ENCODE results near the gene IRAK2.

Gene IRAK2

DNA sequence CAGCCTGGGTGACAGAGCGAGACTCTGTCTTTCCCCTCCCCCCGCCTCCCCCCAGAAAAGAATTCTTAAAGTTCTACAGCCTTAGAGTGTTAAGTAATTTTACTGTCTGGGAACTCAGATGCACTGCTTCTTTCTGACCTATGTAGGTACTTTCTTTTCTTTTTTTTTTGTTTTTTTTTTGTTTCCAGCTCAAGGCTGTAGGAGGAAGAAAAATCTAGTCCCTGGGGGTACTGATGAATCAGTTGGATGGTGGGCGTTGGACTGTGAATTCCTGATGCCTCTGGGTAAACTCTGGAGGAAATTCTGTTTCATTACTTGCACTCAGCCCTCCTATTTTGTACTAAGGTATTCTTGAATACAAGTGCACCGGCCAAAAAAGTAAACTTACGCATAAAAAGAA lies 117.2 kb downstream of the IRAK2 start:
- DNase-seq (ENCODE audit: low read depth in 3 of 3) = no peak

- DNase-seq (ENCODE audit: low read depth in 3 of 3) = no peak
Observed at GRCh38 chr3:10283638-10284037, 118.9 kb downstream of the IRAK2 start.

DNA sequence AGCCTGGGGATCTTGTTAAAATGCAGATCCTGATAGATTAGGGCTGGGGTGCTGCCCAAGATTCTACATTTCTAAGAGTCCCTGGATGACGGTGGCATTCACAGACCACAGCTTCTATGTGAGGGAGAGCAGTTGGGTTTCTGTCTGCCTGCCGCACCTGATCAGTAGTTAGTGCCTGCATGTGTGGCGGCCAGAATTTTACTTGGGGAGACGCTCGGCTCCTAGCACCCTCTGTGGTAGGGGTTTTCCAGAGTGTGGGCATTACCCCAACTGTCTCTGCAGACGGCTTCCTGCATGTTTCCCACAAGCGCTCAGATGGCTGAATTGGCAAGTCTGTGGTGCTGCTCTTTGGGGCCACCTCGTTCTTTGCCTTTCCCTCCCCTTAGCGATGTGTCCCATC lies 119.8 kb downstream of the IRAK2 start:
- peak in 1 of 3 donors; percentile 26 for DNase-seq (ENCODE audit: low read depth in 3 of 3)

GRCh38 chr3:10285272-10286132 lies 120.8 kb downstream of the IRAK2 start:
- DNase-seq (ENCODE audit: low read depth in 3 of 3) = no peak

DNA sequence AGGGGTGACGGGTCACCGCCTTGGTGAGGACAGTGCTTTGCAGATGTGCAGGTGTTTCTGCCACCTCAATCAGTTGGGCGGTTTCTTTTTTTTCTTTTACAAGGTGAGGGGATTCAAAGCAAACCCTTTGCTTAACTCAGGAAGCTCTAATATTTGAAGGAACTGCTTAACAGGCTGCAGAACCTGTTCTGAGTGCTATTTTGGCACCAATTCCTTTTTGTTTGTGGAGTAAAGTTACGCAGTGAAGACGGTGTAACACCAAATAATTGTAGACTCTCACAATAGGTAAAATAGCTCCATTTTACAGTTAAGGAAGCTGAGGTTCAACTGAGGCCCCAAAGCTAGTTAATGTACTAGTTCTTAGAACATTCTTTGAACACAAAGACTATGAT lies 121.4 kb downstream of the IRAK2 start:
- DNase-seq (ENCODE audit: low read depth in 3 of 3) = no peak

GRCh38 chr3:10286596-10287295 lies 122.0 kb downstream of the IRAK2 start:
- peak in 1 of 3 donors; percentile 26 for DNase-seq (ENCODE audit: low read depth in 3 of 3)

DNA sequence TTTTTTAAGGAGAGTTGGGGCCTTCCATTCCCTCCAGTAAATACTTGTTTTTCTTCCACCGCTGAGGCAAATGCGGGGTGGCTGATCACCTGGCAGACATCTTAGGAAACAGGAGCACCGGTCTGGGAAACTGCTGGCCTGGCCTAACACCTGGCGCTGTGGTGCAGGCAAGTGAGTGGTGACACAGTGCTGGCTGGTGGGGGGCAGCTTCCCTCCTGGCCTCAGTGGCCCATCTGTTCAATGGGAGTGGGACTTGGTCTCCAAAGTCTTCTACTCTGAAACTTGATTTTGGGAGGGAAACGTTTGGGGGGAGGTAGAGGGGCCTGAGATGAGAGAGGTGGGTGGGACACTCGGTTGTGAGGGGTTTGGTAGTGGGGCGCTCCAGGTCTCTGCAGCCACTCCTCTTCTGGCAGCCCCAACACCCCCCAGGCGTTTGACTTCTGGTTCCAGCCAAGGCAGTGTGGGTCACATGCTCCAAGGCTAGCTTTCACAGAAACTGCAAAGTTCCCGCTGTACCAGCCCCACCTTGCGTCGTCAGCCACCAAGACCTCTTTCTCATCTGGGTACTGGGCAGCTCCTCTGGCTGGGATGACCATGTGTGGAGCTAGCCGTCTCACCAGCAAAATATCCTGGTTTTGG lies 123.3 kb downstream of the IRAK2 start:
- no peak for DNase-seq (ENCODE audit: low read depth in 3 of 3)

DNA sequence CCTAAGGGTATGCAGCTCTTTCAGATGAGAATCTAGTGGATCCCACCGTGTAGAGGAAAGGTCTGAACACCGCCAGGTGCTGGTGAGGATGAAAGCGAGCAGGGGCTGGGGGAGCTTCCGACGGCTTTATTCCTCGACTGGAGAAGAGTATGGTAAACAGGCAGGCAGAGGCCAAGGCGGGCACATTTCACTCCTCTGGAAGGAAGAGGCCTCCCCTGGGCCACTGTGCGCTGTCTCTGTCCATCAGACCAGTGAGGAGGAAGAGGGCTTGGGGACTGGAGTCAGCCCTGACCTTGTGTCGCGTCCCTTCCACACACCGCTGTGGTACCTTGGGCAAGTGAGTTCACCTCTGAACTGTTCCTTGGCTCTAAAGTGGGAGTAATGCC lies 123.8 kb downstream of the IRAK2 start:
- no peak for DNase-seq (ENCODE audit: low read depth in 3 of 3)

- DNase-seq (ENCODE audit: low read depth in 3 of 3) = no peak
Observed at GRCh38 chr3:10289077-10289476, 124.4 kb downstream of the IRAK2 start.

DNA sequence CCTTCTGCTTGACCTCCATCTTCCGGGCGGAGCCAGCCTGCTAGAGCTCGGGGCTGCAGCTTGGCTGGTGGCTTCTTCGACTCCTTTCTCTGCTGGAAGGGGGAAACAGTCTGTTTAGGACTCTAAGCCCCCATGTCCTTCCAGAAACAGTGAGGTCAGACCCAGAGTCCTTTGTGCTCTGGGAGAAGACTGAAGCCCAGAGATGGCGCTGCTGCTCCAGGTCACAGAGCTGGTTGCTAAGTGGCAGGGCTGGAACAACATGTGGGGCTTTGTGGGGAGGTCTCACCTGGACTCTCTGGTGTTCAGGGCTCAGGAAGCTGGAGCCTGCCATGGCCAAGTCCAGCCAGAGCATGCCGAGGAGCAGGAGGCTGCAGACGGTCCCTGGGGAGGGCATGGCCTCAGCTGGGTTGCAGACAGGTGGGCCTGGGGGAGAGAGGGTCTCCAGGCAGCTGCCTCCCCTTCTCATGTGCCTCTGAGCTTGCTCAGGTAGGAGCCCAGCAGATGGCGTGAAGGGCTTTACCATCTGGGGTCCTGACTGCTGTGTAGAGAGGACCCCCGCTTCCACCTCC lies 125.2 kb downstream of the IRAK2 start:
- DNase-seq (ENCODE audit: low read depth in 3 of 3) = no peak

GRCh38 chr3:10290481-10291176 lies 125.9 kb downstream of the IRAK2 start:
- no peak for DNase-seq (ENCODE audit: low read depth in 3 of 3)

DNA sequence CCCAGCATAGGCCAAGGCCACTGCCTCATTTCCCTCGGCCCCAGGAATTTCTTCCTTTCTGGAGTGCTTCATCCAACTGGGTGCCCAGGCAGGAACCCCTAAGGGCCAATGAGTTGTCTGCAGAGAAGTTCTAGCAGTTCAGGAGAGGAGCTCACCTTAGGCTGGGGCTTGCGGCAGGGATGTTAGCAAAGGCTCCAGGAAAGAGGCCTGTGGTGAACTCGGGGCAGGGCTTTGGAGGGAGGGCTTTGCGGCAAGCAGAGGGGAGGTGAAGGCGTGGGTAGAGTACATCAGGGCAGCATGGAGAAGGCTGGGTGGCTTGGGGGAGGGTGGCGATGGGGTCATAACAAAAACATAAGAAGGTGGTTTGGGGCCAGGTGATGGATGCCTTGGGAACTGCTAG lies 126.9 kb downstream of the IRAK2 start:
- DNase-seq (ENCODE audit: low read depth in 3 of 3) = no peak

DNA sequence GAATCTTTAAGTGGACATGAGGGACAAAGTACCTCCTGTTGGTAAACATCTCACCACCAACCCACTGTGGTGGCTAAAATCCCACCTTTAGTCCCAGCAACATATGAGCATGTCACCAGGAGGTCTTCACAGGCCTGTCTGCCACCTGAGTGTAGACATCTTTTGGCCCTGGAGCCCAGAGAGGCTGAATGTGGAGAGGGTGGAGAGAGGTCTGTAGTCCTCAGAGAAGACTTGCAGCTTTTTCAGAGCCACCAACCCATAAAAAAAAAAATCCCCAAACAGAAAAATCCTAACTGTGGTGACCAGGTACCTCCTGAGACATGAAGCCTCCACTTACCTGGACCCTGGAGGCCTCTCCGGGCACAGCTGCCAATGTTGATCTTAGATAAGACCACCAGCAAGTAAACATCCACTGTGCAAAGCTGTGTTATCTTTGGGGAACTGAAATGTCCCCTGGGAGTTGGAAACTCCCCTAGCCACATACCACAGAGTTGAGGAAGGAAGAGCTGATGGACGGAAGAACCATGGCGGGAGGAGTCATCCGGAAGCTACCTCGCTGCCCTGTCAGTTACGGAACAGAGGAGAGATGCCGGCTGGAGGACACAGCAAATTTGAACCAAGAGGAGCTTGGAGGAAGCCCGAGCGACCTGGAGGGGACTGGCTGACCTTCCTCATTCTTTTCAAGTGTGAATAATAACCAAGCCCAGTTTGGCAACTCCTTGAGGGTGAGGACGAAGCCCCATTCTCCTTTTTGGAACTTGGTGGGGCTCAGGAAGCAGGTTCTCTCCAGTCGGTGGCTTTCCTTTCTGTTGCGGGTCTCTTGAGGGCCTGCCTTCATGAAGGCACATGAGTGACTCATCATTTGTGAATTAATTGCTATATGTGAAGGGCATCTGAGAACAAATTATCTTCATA lies 128.0 kb downstream of the IRAK2 start, which contains the start of gene GHRL:
GHRL (minus strand) TSS at position 443 of the 915 bp plus-strand sequence. CDS start 2,767 bp downstream, outside the sequence.
- no peak for DNase-seq (ENCODE audit: low read depth in 3 of 3)
